ENCODE results near the gene CFAP410. TPM values are rescaled to one million over a fixed set of nuclear protein-coding genes. Genes with fewer than 3 reads are reported as not detected.
A peak's percentile ranks its signal among the peaks of the same experiment; 100 is the strongest.

CFAP410 gene
- total RNA-seq, 3 donors from 2014 or later, result 22.0 to 33.0 (median 26.6) TPM

- no peak overlapping the region for H3K4me3 ChIP-seq
- TF ChIP-seq CTCF (IDR thresholded peaks at IDR 0.05), result no peak
- intact Hi-C loops (cut with DNase I, micrococcal nuclease), result no loop called here
- DNase-seq (peak in 1 of 3 donors; percentile 18), ATAC-seq (no peak)
- H3K9me3 ChIP-seq, result no peaks in the 10 kb centered on the region
- H3K4me1 ChIP-seq (ENCODE audit: low read depth), result peaks cover 2% of the 10 kb centered on the region
- no peaks in the 10 kb centered on the region for H3K36me3 ChIP-seq (ENCODE audit: low read depth)
Measured at GRCh38 chr21:44377201-44377921, 38.2 kb upstream of the CFAP410 start.

GRCh38 chr21:44376606-44377005 is 37.4 kb upstream of the CFAP410 start:
- peak in 1 of 3 donors; percentile 8 for DNase-seq

GRCh38 chr21:44375761-44376241 is 36.6 kb upstream of the CFAP410 start:
- ATAC-seq, result no peak
- intact Hi-C loops (cut with DNase I, micrococcal nuclease), result no loop called here
- peak in 1 of 3 donors; percentile 16 for DNase-seq
- Histone ChIP-seq H3K36me3 (ENCODE audit: low read depth) (no peaks in the 10 kb centered on the region), H3K9me3 (no peaks in the 10 kb centered on the region), H3K4me1 (ENCODE audit: low read depth) (peaks cover 2% of the 10 kb centered on the region), H3K4me3 (no peak overlapping the region)
- no peak for TF ChIP-seq CTCF (IDR thresholded peaks at IDR 0.05)

More at GRCh38 chr21:44376606-44377005, 37.4 kb upstream of the CFAP410 start:
- H3K4me1 ChIP-seq (ENCODE audit: low read depth), result peaks cover 2% of the 10 kb centered on the region
- H3K4me3 ChIP-seq, result no peak overlapping the region
- intact Hi-C loops (cut with DNase I, micrococcal nuclease), result no loop called here
- TF ChIP-seq CTCF (IDR thresholded peaks at IDR 0.05), result no peak
- no peaks in the 10 kb centered on the region for H3K9me3 ChIP-seq
- no peak for ATAC-seq
- no peaks in the 10 kb centered on the region for H3K36me3 ChIP-seq (ENCODE audit: low read depth)

- ATAC-seq (peak; percentile 64), DNase-seq (peak in 2 of 3 donors; percentile 35 to 56)
- no peak overlapping the region for H3K4me3 ChIP-seq
- no peak for TF ChIP-seq CTCF (IDR thresholded peaks at IDR 0.05)
- no peaks in the 10 kb centered on the region for H3K36me3 ChIP-seq (ENCODE audit: low read depth)
- no peaks in the 10 kb centered on the region for H3K9me3 ChIP-seq
- intact Hi-C loops (cut with DNase I, micrococcal nuclease), result no loop called here
- peaks cover 2% of the 10 kb centered on the region for H3K4me1 ChIP-seq (ENCODE audit: low read depth)
Measured at GRCh38 chr21:44375281-44375651, 36.1 kb upstream of the CFAP410 start.

- Histone ChIP-seq H3K4me3 (no peak overlapping the region), H3K9me3 (no peaks in the 10 kb centered on the region), H3K36me3 (ENCODE audit: low read depth) (no peaks in the 10 kb centered on the region), H3K4me1 (ENCODE audit: low read depth) (peaks cover 2% of the 10 kb centered on the region)
- intact Hi-C loops (cut with DNase I, micrococcal nuclease), result no loop called here
- no peak for ATAC-seq
- TF ChIP-seq CTCF (IDR thresholded peaks at IDR 0.05), result no peak
- peak in 1 of 3 donors; percentile 4 for DNase-seq
Measured at GRCh38 chr21:44374601-44375280, 35.6 kb upstream of the CFAP410 start.

Data from mucosa of descending colon (tissue), 3 donors.